Smooth muscle cell (in vitro differentiated cells): ENCODE data around the gene ZNF76. TPM values are rescaled to one million over a fixed set of nuclear protein-coding genes. Genes with fewer than 3 reads are reported as not detected.
A peak's percentile ranks its signal among the peaks of the same experiment; 100 is the strongest.

Experiments
- DNase-seq: peaks from one replicate; lab custom pipeline; 2025; ENCODE audit not compliant: unreplicated experiment; lab: John Stamatoyannopoulos, UW
- H2AFZ ChIP-seq: fragments of 200-600 bp; sonication (generic); 2 replicates; pipeline ENCODE4 v1.6.0; 2016; ENCODE audit warnings: antibody characterized with exemption, low read depth, mild to moderate bottlenecking
- H3F3A ChIP-seq: fragments of 200-600 bp; sonication (generic); 2 replicates; pipeline ENCODE4 v1.6.0; 2017; ENCODE audit warnings: antibody characterized with exemption, low read depth
- H3K27ac ChIP-seq: fragments of 200-600 bp; sonication (generic); 2 replicates; pipeline ENCODE4 v1.5.1; 2016; ENCODE audit warnings: low read depth, mild to moderate bottlenecking
- H3K27me3 ChIP-seq: fragments of 200-600 bp; sonication (generic); 2 replicates; pipeline ENCODE4 v1.6.1; 2016; ENCODE audit warnings: low read depth, mild to moderate bottlenecking
- H3K36me3 ChIP-seq: fragments of 200-600 bp; sonication (generic); 2 replicates; pipeline ENCODE4 v1.5.1; 2016; ENCODE audit warnings: low read depth
- H3K4me1 ChIP-seq: fragments of 200-600 bp; sonication (generic); 2 replicates; pipeline ENCODE4 v1.5.1; 2016; ENCODE audit warnings: low read depth
- H3K4me2 ChIP-seq: fragments of 200-600 bp; sonication (generic); 2 replicates; pipeline ENCODE4 v1.6.0; 2016; ENCODE audit warnings: mild to moderate bottlenecking
- H3K4me3 ChIP-seq: fragments of 200-600 bp; sonication (generic); 2 replicates; pipeline ENCODE4 v1.5.1; 2016; ENCODE audit warnings: mild to moderate bottlenecking
- H3K79me2 ChIP-seq: fragments of 200-600 bp; sonication (generic); 2 replicates; pipeline ENCODE4 v1.6.0; 2016; ENCODE audit warnings: low read depth, mild to moderate bottlenecking
- H3K9ac ChIP-seq: fragments of 200-600 bp; sonication (generic); 2 replicates; pipeline ENCODE4 v1.6.0; 2016; ENCODE audit warnings: low read depth
- H3K9me3 ChIP-seq: fragments of 200-600 bp; sonication (generic); replicated peaks from 2 replicates; pipeline ENCODE4 v1.5.1; 2016; ENCODE audit warnings: low read depth
- H4K20me1 ChIP-seq: fragments of 200-600 bp; sonication (generic); 2 replicates; pipeline ENCODE4 v1.6.0; 2016; ENCODE audit warnings: low read depth
- WGBS: methylation state at CpG from one replicate; pipeline ENCODE4 v1.1.7; 2016; ENCODE audit warnings: low lambda C conversion rate; 5-methylcytosine and 5-hydroxymethylcytosine counted together
- polyA plus RNA-seq: library from polyadenylated mRNA; unstranded; fragments of >200 nt; fragmentation: Nextera tagmentation; extraction: Ambion mirVana; gene quantifications from 2 replicates; pipeline ENCODE4 v1.2.1, GENCODE V29; 2016
- total RNA-seq: library from RNA; depleted of rRNA; stranded (reverse); fragments of >200 nt; gene quantifications from 2 replicates; pipeline ENCODE4 v1.2.3, GENCODE V29; 2014
- TF ChIP-seq, protein P1 (sequence below): fragments of 200-600 bp; sonication (generic); IDR thresholded peaks from 2 replicates; pipeline ENCODE4 v1.5.1; 2017; ENCODE audit warnings: borderline replicate concordance, mild to moderate bottlenecking, antibody characterized with exemption; ENCODE audit not compliant: insufficient read depth, poor library complexity, severe bottlenecking

Gene ZNF76
- total and polyA plus RNA-seq, 2 experiments from 2014 or later = 7.7 to 14.2 TPM

DNA sequence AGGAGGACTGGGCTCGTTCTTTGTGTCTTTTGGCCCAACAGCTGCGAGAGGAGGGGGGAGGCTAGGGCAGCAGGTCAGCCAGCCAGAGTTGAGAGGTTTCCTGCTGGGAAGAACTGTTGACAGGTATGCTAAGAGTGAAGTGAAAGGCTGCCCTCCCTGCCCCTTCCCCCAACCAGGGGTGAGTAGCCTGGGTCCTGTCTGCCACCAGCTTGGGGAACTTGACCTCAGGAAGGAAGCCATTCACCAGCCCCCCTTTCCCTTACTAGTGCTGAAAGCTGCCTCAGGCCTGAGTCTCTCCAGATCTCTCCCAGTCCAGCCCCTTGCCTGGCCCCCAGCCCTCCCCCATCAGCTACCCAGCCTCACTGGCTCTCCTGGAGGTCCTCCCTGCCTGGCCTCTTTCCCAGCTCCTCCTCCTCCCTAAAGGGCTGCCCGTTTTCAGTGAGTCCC lies 20.7 kb upstream of the ZNF76 start:
- Histone ChIP-seq H3K4me3 (no peak overlapping the region), H2AFZ (no peak overlapping the region), H3K4me1 (peaks cover 10% of the 10 kb centered on the region), H4K20me1 (peaks cover 82% of the 10 kb centered on the region), H3K9me3 (no peaks in the 10 kb centered on the region), H3K9ac (no peak overlapping the region), H3K27me3 (no peaks in the 10 kb centered on the region), H3F3A (peaks cover 4% of the 10 kb centered on the region), H3K27ac (no peak overlapping the region), H3K79me2 (no peaks in the 10 kb centered on the region), H3K4me2 (no peak overlapping the region), H3K36me3 (no peaks in the 10 kb centered on the region)
- WGBS = 28% methylated on average over 2 of the region's 3 CpGs
- DNase-seq = no peak
- TF ChIP-seq, protein P1, sequence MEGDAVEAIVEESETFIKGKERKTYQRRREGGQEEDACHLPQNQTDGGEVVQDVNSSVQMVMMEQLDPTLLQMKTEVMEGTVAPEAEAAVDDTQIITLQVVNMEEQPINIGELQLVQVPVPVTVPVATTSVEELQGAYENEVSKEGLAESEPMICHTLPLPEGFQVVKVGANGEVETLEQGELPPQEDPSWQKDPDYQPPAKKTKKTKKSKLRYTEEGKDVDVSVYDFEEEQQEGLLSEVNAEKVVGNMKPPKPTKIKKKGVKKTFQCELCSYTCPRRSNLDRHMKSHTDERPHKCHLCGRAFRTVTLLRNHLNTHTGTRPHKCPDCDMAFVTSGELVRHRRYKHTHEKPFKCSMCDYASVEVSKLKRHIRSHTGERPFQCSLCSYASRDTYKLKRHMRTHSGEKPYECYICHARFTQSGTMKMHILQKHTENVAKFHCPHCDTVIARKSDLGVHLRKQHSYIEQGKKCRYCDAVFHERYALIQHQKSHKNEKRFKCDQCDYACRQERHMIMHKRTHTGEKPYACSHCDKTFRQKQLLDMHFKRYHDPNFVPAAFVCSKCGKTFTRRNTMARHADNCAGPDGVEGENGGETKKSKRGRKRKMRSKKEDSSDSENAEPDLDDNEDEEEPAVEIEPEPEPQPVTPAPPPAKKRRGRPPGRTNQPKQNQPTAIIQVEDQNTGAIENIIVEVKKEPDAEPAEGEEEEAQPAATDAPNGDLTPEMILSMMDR = no peak

DNA sequence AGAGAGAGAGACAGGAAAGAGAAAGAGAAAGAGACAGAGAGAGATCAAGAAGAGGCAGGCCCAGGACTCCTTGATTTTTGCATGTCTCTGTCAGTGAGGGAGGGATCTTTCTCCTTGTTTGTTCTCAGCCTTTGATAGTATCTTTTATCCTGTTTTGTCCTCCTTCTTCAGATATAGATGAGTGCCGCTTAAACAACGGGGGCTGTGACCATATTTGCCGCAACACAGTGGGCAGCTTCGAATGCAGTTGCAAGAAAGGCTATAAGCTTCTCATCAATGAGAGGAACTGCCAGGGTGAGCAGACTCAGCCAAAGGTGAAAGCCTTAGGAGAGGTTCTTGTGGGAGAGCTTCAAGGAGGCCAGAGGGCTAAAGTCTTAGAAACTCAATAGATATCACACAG lies 20.0 kb upstream of the ZNF76 start:
- H3K4me3 ChIP-seq = no peak overlapping the region
- no peak for DNase-seq
- no peak overlapping the region for H3K9ac ChIP-seq
- H2AFZ ChIP-seq = no peak overlapping the region
- no peaks in the 10 kb centered on the region for H3K36me3 ChIP-seq
- H3K4me1 ChIP-seq = peaks cover 10% of the 10 kb centered on the region
- H3K9me3 ChIP-seq = no peaks in the 10 kb centered on the region
- peaks cover 4% of the 10 kb centered on the region for H3F3A ChIP-seq
- no peaks in the 10 kb centered on the region for H3K27me3 ChIP-seq
- no peaks in the 10 kb centered on the region for H3K79me2 ChIP-seq
- TF ChIP-seq, protein P1 = no peak
- 85% methylated on average over 4 of the region's 4 CpGs for WGBS
- no peak overlapping the region for H3K4me2 ChIP-seq
- peaks cover 75% of the 10 kb centered on the region for H4K20me1 ChIP-seq
- no peak overlapping the region for H3K27ac ChIP-seq

DNA sequence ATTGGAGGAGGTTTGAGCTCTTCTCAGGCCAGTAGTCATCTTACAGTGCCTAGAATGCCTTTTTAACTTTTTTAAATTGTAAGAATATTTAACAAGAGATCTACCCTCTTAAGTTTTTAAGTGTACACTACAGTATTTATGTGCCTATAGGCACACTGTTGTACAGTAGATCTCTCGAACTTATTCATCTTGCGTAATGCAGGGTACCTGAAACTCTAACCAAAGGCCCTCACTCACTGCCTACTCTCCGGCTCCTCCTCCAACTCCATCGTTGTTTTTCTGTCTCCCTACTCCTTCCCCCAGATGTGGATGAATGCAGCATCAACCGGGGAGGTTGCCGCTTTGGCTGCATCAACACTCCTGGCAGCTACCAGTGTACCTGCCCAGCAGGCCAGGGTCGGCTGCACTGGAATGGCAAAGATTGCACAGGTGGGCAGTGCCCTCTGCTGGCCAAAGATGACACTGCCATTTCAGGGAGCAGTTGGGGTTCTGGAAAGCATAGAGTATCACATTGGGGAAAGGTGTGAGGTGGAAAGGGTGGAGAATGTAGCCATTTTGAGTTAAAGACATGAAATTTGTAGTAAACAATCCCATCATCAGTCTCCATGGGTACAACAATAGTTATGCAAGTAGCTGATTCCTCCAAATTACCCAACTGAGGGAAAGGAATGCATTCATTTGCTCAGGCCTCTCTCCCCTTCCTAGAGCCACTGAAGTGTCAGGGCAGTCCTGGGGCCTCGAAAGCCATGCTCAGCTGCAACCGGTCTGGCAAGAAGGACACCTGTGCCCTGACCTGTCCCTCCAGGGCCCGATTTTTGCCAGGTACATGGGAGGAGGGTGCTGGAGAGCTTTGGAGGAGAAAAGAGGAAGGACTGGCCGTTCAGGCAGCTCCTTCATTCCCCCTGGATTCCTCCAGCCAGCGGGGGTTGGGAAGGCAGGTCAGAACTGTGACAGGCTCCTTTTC lies 18.4 kb upstream of the ZNF76 start:
- no peaks in the 10 kb centered on the region for H3K27me3 ChIP-seq
- no peaks in the 10 kb centered on the region for H3K9me3 ChIP-seq
- peak; percentile 16 for DNase-seq
- H3K9ac ChIP-seq = no peak overlapping the region
- H3K36me3 ChIP-seq = no peaks in the 10 kb centered on the region
- no peaks in the 10 kb centered on the region for H3K79me2 ChIP-seq
- H3K27ac ChIP-seq = no peak overlapping the region
- WGBS = 38% methylated on average over 12 of the region's 12 CpGs
- TF ChIP-seq, protein P1 = peak; percentile 97
- peaks cover 10% of the 10 kb centered on the region for H3K4me1 ChIP-seq
- H3K4me2 ChIP-seq = no peak overlapping the region
- no peak overlapping the region for H2AFZ ChIP-seq
- H3F3A ChIP-seq = peaks cover 4% of the 10 kb centered on the region
- H4K20me1 ChIP-seq = peaks cover 74% of the 10 kb centered on the region
- H3K4me3 ChIP-seq = no peak overlapping the region
